Stimulated activated CD8-positive, alpha-beta memory T cell treated with anti-CD3 and anti-CD28 coated beads, Interleukin-4, amount 100 ng/mL, for 24 hours (primary cell): ENCODE results near the gene TGM2.

ENCODE experiments used
- DNase-seq: peaks from one replicate; pipeline ENCODE4 v3.0.0-alpha.2; 2020; ENCODE audit warnings: low read depth

Gene TGM2

GRCh38 chr20:38177201-38177600, 12.1 kb upstream of the TGM2 start:
- no peak for DNase-seq

GRCh38 chr20:38175304-38176180, 10.5 kb upstream of the TGM2 start:
- DNase-seq = no peak

GRCh38 chr20:38173237-38174156, 8.4 kb upstream of the TGM2 start:
- DNase-seq = no peak

- no peak for DNase-seq
These were observed 7.3 kb upstream of the TGM2 start for GRCh38 chr20:38172408-38172807.

GRCh38 chr20:38171675-38172043, 6.6 kb upstream of the TGM2 start:
- DNase-seq = no peak

- DNase-seq = no peak
These were observed 6.0 kb upstream of the TGM2 start for GRCh38 chr20:38170826-38171674.

GRCh38 chr20:38170219-38170825, 5.3 kb upstream of the TGM2 start:
- no peak for DNase-seq

- no peak for DNase-seq
These were observed 4.6 kb upstream of the TGM2 start for GRCh38 chr20:38169636-38170193.

GRCh38 chr20:38168791-38169589, 3.9 kb upstream of the TGM2 start:
- DNase-seq = no peak

- no peak for DNase-seq
These were observed 3.0 kb upstream of the TGM2 start for GRCh38 chr20:38167851-38168760.

GRCh38 chr20:38167328-38167850, 2.3 kb upstream of the TGM2 start:
- DNase-seq = no peak

GRCh38 chr20:38166703-38167233, 1.7 kb upstream of the TGM2 start:
- no peak for DNase-seq

GRCh38 chr20:38165966-38166702, 1.1 kb upstream of the TGM2 start:
- DNase-seq = no peak

- DNase-seq = no peak
These were observed 414 bp downstream of the TGM2 start for GRCh38 chr20:38164624-38165088.

GRCh38 chr20:38164069-38164468, 1.0 kb downstream of the TGM2 start:
- DNase-seq = no peak

GRCh38 chr20:38162878-38163875, 1.9 kb downstream of the TGM2 start:
- no peak for DNase-seq

GRCh38 chr20:38162149-38162548, 2.9 kb downstream of the TGM2 start:
- DNase-seq = no peak
